GM23338 (cell line): ENCODE measurements around the gene ARHGAP9. TPM values are rescaled to one million over a fixed set of nuclear protein-coding genes. Genes with fewer than 3 reads are reported as not detected.

Experiments
- ATAC-seq: fragments of 200-7000 bp; cut with Tn5 transposase; 3 replicates; pipeline ENCODE4 v1.9.1; 2020
- DNase-seq: peaks from one replicate; pipeline ENCODE4 v3.0.0-alpha.2; 2015; ENCODE audit warnings: low spot score
- H2AFZ ChIP-seq: fragments of 200-600 bp; sonication (generic); 2 replicates; pipeline ENCODE4 v1.8.0; 2016; ENCODE audit warnings: antibody characterized with exemption, mild to moderate bottlenecking, moderate library complexity
- H3F3A ChIP-seq: fragments of 200-600 bp; sonication (generic); replicated peaks from 2 replicates; pipeline ENCODE4 v1.8.0; 2017; ENCODE audit warnings: antibody characterized with exemption, mixed run types, low read depth
- H3K27ac ChIP-seq: fragments of 200-600 bp; sonication (generic); 2 replicates; pipeline ENCODE4 v1.6.1; 2016; ENCODE audit warnings: low read depth
- H3K27me3 ChIP-seq: fragments of 200-600 bp; sonication (generic); 2 replicates; pipeline ENCODE4 v1.8.0; 2016; ENCODE audit warnings: mild to moderate bottlenecking, mixed run types, moderate library complexity; ENCODE audit not compliant: insufficient read depth
- H3K36me3 ChIP-seq: fragments of 200-600 bp; sonication (generic); 2 replicates; pipeline ENCODE4 v1.8.0; 2016; ENCODE audit warnings: mild to moderate bottlenecking; ENCODE audit not compliant: insufficient read depth
- H3K4me1 ChIP-seq: fragments of 200-600 bp; sonication (generic); 2 replicates; pipeline ENCODE4 v1.8.0; 2016; ENCODE audit warnings: mild to moderate bottlenecking, moderate library complexity; ENCODE audit not compliant: insufficient read depth
- H3K4me2 ChIP-seq: fragments of 200-600 bp; sonication (generic); 2 replicates; pipeline ENCODE4 v1.7.1; 2017; ENCODE audit warnings: mixed run types
- H3K4me3 ChIP-seq: fragments of 200-600 bp; sonication (generic); 2 replicates; pipeline ENCODE4 v1.6.1; 2016; ENCODE audit warnings: mixed run types
- H3K79me2 ChIP-seq: fragments of 200-600 bp; sonication (generic); replicated peaks from 2 replicates; pipeline ENCODE4 v1.8.0; 2017; ENCODE audit warnings: mild to moderate bottlenecking; ENCODE audit not compliant: insufficient read depth
- H3K9me2 ChIP-seq: fragments of 200-600 bp; sonication (generic); 2 replicates; pipeline ENCODE4 v1.8.0; 2017; ENCODE audit not compliant: insufficient read depth
- H4K20me1 ChIP-seq: fragments of 200-600 bp; sonication (generic); replicated peaks from 2 replicates; pipeline ENCODE4 v1.8.0; 2017; ENCODE audit warnings: mild to moderate bottlenecking; ENCODE audit not compliant: insufficient read depth
- H3K27ac Mint-ChIP-seq: 2 replicates; pipeline ENCODE4 v1.8.0; 2020; ENCODE audit warnings: inconsistent platforms, mild to moderate bottlenecking, moderate library complexity, mixed read lengths
- H3K27me3 Mint-ChIP-seq: 3 replicates; pipeline ENCODE4 v1.8.0; 2022; ENCODE audit warnings: low read depth, mild to moderate bottlenecking, moderate library complexity, mixed read lengths, inconsistent platforms; ENCODE audit not compliant: insufficient read depth, poor library complexity
- H3K36me3 Mint-ChIP-seq: 3 replicates; pipeline ENCODE4 v1.8.0; 2021; ENCODE audit warnings: low read depth, mild to moderate bottlenecking, inconsistent platforms, moderate library complexity, mixed read lengths
- H3K4me1 Mint-ChIP-seq: 3 replicates; pipeline ENCODE4 v1.8.0; 2020; ENCODE audit warnings: mild to moderate bottlenecking, inconsistent platforms, mixed read lengths
- H3K4me3 Mint-ChIP-seq: 3 replicates; pipeline ENCODE4 v1.8.0; 2021; ENCODE audit warnings: moderate library complexity, mild to moderate bottlenecking, inconsistent platforms, mixed read lengths
- H3K9me3 Mint-ChIP-seq: 3 replicates; pipeline ENCODE4 v1.8.0; 2020; ENCODE audit warnings: moderate library complexity, mild to moderate bottlenecking, inconsistent platforms, mixed read lengths
- CREB1 ChIP-seq: fragments of 250-450 bp; sonication (Bioruptor Pico); IDR thresholded peaks from 2 replicates; pipeline ENCODE4 v1.5.0; 2020; ENCODE audit warnings: low read depth, mild to moderate bottlenecking, moderate library complexity
- ETS1 ChIP-seq: IDR thresholded peaks from 2 replicates; pipeline ENCODE4 v1.6.1; 2016; ENCODE audit warnings: antibody characterized with exemption
- EZH2 ChIP-seq: fragments of 200-600 bp; sonication (generic); IDR thresholded peaks from one replicate; pipeline ENCODE4 v1.8.0; 2017; ENCODE audit warnings: antibody characterized with exemption, mild to moderate bottlenecking, low read depth; ENCODE audit not compliant: unreplicated experiment
- EZH2phosphoT487 ChIP-seq: fragments of 200-600 bp; sonication (generic); IDR thresholded peaks from one replicate; pipeline ENCODE4 v1.8.1; 2018; ENCODE audit warnings: antibody characterized with exemption; ENCODE audit not compliant: unreplicated experiment
- JUNB ChIP-seq: IDR thresholded peaks from one replicate; pipeline ENCODE4 v1.6.1; 2016; ENCODE audit warnings: antibody characterized with exemption; ENCODE audit not compliant: unreplicated experiment
- NANOG ChIP-seq: IDR thresholded peaks from 2 replicates; pipeline ENCODE4 v1.6.1; 2016; ENCODE audit warnings: antibody characterized with exemption, borderline replicate concordance
- POLR2AphosphoS5 ChIP-seq: IDR thresholded peaks from 2 replicates; pipeline ENCODE4 v1.6.1; 2016; ENCODE audit warnings: antibody characterized with exemption, low read depth
- REST ChIP-seq: IDR thresholded peaks from one replicate; pipeline ENCODE4 v1.6.1; 2018; ENCODE audit warnings: antibody characterized with exemption; ENCODE audit not compliant: unreplicated experiment
- STAT1 ChIP-seq: IDR thresholded peaks from one replicate; pipeline ENCODE4 v1.6.1; 2016; ENCODE audit warnings: antibody characterized with exemption; ENCODE audit not compliant: unreplicated experiment
- ZNF114 ChIP-seq: fragments of 250-450 bp; sonication (Bioruptor Pico); IDR thresholded peaks from 2 replicates; pipeline ENCODE4 v1.5.0; 2020; ENCODE audit warnings: mild to moderate bottlenecking, moderate library complexity
- ZNF331 ChIP-seq: fragments of 250-450 bp; sonication (Bioruptor Pico); IDR thresholded peaks from 2 replicates; pipeline ENCODE4 v1.5.0; 2020; ENCODE audit warnings: low read depth, mild to moderate bottlenecking, moderate library complexity
- polyA plus RNA-seq: library from polyadenylated mRNA; unstranded; fragments of >200 nt; fragmentation: Nextera tagmentation; extraction: Ambion mirVana; gene quantifications from 2 replicates; pipeline ENCODE4 v1.2.1, GENCODE V29; 2016
- total RNA-seq: library from RNA; depleted of rRNA; stranded (reverse); fragments of >200 nt; shearing (Covaris generic); gene quantifications from 2 replicates; pipeline ENCODE4 v1.2.3, GENCODE V29; 2014
- TF ChIP-seq, protein P1 (sequence below), 2 experiments: fragments of 200-600 bp in 1 of 2; sonication (generic) in 1 of 2; conservative IDR thresholded peaks; 2 replicates each; pipeline versions ENCODE4 v1.5.1 to v1.6.1; 2016 to 2017; ENCODE audit warnings: antibody characterized with exemption in 2 of 2, low read depth in 2 of 2, mild to moderate bottlenecking in 2 of 2, moderate library complexity in 1 of 2
- TF ChIP-seq, protein P2 (sequence below): fragments of 250-450 bp; sonication (Bioruptor Pico); IDR thresholded peaks from 2 replicates; pipeline ENCODE4 v1.5.0; 2020; ENCODE audit warnings: mild to moderate bottlenecking, moderate library complexity

Gene ARHGAP9
- total and polyA plus RNA-seq, 2 experiments from 2014 or later: 4.5 to 7.1 TPM

DNA sequence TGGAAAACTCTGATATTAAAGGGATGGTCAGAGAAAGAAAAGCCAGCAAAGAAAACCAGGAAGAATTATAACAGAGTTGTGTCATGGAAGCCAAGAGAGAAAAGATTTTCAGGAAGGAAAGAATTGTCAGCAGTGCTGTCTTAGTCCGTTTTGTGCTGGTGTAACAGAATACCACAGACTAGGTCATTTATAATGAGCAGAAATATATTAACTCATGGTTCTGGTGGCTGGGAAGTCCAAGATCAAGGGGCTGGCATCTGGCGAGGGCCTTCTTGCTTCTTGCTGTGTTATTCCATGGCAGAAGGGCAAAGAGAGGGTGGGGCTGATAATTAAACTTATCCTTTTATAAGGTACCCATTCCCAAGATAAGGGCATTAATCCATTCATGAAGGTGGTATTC lies 31.0 kb downstream of the ARHGAP9 start:
- DNase-seq: no peak
- TF ChIP-seq, protein P1, sequence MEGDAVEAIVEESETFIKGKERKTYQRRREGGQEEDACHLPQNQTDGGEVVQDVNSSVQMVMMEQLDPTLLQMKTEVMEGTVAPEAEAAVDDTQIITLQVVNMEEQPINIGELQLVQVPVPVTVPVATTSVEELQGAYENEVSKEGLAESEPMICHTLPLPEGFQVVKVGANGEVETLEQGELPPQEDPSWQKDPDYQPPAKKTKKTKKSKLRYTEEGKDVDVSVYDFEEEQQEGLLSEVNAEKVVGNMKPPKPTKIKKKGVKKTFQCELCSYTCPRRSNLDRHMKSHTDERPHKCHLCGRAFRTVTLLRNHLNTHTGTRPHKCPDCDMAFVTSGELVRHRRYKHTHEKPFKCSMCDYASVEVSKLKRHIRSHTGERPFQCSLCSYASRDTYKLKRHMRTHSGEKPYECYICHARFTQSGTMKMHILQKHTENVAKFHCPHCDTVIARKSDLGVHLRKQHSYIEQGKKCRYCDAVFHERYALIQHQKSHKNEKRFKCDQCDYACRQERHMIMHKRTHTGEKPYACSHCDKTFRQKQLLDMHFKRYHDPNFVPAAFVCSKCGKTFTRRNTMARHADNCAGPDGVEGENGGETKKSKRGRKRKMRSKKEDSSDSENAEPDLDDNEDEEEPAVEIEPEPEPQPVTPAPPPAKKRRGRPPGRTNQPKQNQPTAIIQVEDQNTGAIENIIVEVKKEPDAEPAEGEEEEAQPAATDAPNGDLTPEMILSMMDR (conservative IDR thresholded peaks at IDR 0.05; ENCODE audit: low read depth in 2 of 2): no peak
- TF ChIP-seq REST (no peak), JUNB (no peak), STAT1 (no peak), EZH2phosphoT487 (no peak), EZH2 (no peak), CREB1 (CRISPR knock-in tag) (no peak), ZNF114 (no peak), ZNF331 (CRISPR knock-in tag) (no peak), ETS1 (no peak), NANOG (no peak), POLR2AphosphoS5 (no peak)
- TF ChIP-seq, protein P2, sequence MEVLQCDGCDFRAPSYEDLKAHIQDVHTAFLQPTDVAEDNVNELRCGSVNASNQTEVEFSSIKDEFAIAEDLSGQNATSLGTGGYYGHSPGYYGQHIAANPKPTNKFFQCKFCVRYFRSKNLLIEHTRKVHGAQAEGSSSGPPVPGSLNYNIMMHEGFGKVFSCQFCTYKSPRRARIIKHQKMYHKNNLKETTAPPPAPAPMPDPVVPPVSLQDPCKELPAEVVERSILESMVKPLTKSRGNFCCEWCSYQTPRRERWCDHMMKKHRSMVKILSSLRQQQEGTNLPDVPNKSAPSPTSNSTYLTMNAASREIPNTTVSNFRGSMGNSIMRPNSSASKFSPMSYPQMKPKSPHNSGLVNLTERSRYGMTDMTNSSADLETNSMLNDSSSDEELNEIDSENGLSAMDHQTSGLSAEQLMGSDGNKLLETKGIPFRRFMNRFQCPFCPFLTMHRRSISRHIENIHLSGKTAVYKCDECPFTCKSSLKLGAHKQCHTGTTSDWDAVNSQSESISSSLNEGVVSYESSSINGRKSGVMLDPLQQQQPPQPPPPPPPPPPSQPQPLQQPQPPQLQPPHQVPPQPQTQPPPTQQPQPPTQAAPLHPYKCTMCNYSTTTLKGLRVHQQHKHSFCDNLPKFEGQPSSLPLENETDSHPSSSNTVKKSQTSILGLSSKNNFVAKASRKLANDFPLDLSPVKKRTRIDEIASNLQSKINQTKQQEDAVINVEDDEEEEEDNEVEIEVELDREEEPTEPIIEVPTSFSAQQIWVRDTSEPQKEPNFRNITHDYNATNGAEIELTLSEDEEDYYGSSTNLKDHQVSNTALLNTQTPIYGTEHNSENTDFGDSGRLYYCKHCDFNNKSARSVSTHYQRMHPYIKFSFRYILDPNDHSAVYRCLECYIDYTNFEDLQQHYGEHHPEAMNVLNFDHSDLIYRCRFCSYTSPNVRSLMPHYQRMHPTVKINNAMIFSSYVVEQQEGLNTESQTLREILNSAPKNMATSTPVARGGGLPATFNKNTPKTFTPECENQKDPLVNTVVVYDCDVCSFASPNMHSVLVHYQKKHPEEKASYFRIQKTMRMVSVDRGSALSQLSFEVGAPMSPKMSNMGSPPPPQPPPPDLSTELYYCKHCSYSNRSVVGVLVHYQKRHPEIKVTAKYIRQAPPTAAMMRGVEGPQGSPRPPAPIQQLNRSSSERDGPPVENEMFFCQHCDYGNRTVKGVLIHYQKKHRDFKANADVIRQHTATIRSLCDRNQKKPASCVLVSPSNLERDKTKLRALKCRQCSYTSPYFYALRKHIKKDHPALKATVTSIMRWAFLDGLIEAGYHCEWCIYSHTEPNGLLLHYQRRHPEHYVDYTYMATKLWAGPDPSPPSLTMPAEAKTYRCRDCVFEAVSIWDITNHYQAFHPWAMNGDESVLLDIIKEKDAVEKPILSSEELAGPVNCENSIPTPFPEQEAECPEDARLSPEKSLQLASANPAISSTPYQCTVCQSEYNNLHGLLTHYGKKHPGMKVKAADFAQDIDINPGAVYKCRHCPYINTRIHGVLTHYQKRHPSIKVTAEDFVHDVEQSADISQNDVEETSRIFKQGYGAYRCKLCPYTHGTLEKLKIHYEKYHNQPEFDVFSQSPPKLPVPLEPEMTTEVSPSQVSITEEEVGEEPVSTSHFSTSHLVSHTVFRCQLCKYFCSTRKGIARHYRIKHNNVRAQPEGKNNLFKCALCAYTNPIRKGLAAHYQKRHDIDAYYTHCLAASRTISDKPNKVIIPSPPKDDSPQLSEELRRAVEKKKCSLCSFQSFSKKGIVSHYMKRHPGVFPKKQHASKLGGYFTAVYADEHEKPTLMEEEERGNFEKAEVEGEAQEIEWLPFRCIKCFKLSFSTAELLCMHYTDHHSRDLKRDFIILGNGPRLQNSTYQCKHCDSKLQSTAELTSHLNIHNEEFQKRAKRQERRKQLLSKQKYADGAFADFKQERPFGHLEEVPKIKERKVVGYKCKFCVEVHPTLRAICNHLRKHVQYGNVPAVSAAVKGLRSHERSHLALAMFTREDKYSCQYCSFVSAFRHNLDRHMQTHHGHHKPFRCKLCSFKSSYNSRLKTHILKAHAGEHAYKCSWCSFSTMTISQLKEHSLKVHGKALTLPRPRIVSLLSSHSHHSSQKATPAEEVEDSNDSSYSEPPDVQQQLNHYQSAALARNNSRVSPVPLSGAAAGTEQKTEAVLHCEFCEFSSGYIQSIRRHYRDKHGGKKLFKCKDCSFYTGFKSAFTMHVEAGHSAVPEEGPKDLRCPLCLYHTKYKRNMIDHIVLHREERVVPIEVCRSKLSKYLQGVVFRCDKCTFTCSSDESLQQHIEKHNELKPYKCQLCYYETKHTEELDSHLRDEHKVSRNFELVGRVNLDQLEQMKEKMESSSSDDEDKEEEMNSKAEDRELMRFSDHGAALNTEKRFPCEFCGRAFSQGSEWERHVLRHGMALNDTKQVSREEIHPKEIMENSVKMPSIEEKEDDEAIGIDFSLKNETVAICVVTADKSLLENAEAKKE (CRISPR knock-in tag): no peak
- no peak overlapping the region for H2AFZ ChIP-seq
- no peaks in the 10 kb centered on the region for H3K27me3 ChIP-seq
- no peaks in the 10 kb centered on the region for H4K20me1 ChIP-seq
- H3K36me3 Mint-ChIP-seq: peaks cover 2% of the 10 kb centered on the region; the same call in 1 of the 3 replicates
- peaks cover 9% of the 10 kb centered on the region for H3K27me3 Mint-ChIP-seq
- H3K9me2 ChIP-seq: no peaks in the 10 kb centered on the region
- peaks cover 21% of the 10 kb centered on the region for H3K4me1 Mint-ChIP-seq
- H3K27ac ChIP-seq: no peak overlapping the region
- H3K4me2 ChIP-seq: no peak overlapping the region
- no peak overlapping the region for H3K27ac Mint-ChIP-seq
- no peak overlapping the region for H3K4me3 ChIP-seq
- no peaks in the 10 kb centered on the region for H3K79me2 ChIP-seq
- H3F3A ChIP-seq: 0 out of 2 replicates have a peak, but pooled peaks cover 4% of the 10 kb centered on the region
- no peak overlapping the region for H3K4me3 Mint-ChIP-seq
- H3K36me3 ChIP-seq: no peaks in the 10 kb centered on the region
- ATAC-seq: no peak
- no peaks in the 10 kb centered on the region; the same call in 2 of the 3 replicates for H3K9me3 Mint-ChIP-seq
- H3K4me1 ChIP-seq: peaks cover 19% of the 10 kb centered on the region
